HFFc6 (cell line): ENCODE results near the gene CEP89. TPM values are rescaled to one million over a fixed set of nuclear protein-coding genes. Genes with fewer than 3 reads are reported as not detected.
"Not testable (repeated sequence)": the region's sequence is repeated elsewhere in the genome, so short reads cannot be mapped to it uniquely, and the experiment has no call there.

Source experiments
- DNase-seq: peaks from one replicate; pipeline ENCODE4 v3.0.0-alpha.2; 2018
- H3K27ac Mint-ChIP-seq: 2 replicates; pipeline ENCODE4 v1.8.0; 2020; ENCODE audit warnings: mild to moderate bottlenecking, mixed read lengths
- H3K27me3 Mint-ChIP-seq: 2 replicates; pipeline ENCODE4 v1.8.0; 2021; ENCODE audit warnings: mild to moderate bottlenecking, moderate library complexity, mixed read lengths; ENCODE audit not compliant: insufficient read depth
- H3K36me3 Mint-ChIP-seq: 2 replicates; pipeline ENCODE4 v1.8.0; 2021; ENCODE audit warnings: low read depth, mixed read lengths
- H3K4me1 Mint-ChIP-seq: 2 replicates; pipeline ENCODE4 v1.8.0; 2020; ENCODE audit warnings: low read depth, mixed read lengths
- H3K4me3 Mint-ChIP-seq: 2 replicates; pipeline ENCODE4 v1.8.0; 2020; ENCODE audit warnings: mild to moderate bottlenecking, moderate library complexity, mixed read lengths
- H3K9me3 Mint-ChIP-seq: 2 replicates; pipeline ENCODE4 v1.8.0; 2020; ENCODE audit warnings: mild to moderate bottlenecking, mixed read lengths
- total RNA-seq, 6 experiments: library from RNA; stranded (reverse); fragmentation: NEBNext Ultra II Directional; extraction: Animal tissue kit (Norgen Biotek cat#: 25700); gene quantifications; 2 replicates in 1 of 6; 3 replicates in 5 of 6; pipeline ENCODE4 v1.2.3, GENCODE V29; 2021
- TF ChIP-seq, protein P1 (sequence below): fragments of 200-600 bp; sonication (generic); IDR thresholded peaks from 2 replicates; pipeline ENCODE4 v1.5.0; 2021; ENCODE audit warnings: antibody characterized with exemption, mild to moderate bottlenecking

The CEP89 gene
- total RNA-seq, 6 experiments from 2014 or later, result 27.3 to 32.1 (median 30.9) TPM

- H3K27ac Mint-ChIP-seq, result no peak overlapping the region
- TF ChIP-seq, protein P1, sequence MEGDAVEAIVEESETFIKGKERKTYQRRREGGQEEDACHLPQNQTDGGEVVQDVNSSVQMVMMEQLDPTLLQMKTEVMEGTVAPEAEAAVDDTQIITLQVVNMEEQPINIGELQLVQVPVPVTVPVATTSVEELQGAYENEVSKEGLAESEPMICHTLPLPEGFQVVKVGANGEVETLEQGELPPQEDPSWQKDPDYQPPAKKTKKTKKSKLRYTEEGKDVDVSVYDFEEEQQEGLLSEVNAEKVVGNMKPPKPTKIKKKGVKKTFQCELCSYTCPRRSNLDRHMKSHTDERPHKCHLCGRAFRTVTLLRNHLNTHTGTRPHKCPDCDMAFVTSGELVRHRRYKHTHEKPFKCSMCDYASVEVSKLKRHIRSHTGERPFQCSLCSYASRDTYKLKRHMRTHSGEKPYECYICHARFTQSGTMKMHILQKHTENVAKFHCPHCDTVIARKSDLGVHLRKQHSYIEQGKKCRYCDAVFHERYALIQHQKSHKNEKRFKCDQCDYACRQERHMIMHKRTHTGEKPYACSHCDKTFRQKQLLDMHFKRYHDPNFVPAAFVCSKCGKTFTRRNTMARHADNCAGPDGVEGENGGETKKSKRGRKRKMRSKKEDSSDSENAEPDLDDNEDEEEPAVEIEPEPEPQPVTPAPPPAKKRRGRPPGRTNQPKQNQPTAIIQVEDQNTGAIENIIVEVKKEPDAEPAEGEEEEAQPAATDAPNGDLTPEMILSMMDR, result no peak
- H3K36me3 Mint-ChIP-seq, result no peaks in the 10 kb centered on the region
- H3K4me1 Mint-ChIP-seq, result no peaks in the 10 kb centered on the region
- H3K27me3 Mint-ChIP-seq, result no peaks in the 10 kb centered on the region; the same call in 1 of the 2 replicates
- H3K9me3 Mint-ChIP-seq, result no peaks in the 10 kb centered on the region
- no peak overlapping the region for H3K4me3 Mint-ChIP-seq
- DNase-seq, result no peak
These were observed 29.2 kb upstream of the CEP89 start for GRCh38 chr19:33000910-33001309.

- Mint-ChIP-seq H3K27me3 (no peaks in the 10 kb centered on the region; the same call in 1 of the 2 replicates), H3K4me3 (no peak overlapping the region), H3K36me3 (no peaks in the 10 kb centered on the region), H3K27ac (no peak overlapping the region), H3K9me3 (no peaks in the 10 kb centered on the region), H3K4me1 (no peaks in the 10 kb centered on the region)
- TF ChIP-seq, protein P1, result no peak
- no peak for DNase-seq
These were observed 28.8 kb upstream of the CEP89 start for GRCh38 chr19:33000510-33000909.

- DNase-seq, result no peak
These were observed 27.0 kb upstream of the CEP89 start for GRCh38 chr19:32998722-32999121.

GRCh38 chr19:32997716-32998355 lies 26.1 kb upstream of the CEP89 start:
- no peak for DNase-seq

More at GRCh38 chr19:32998722-32999121, 27.0 kb upstream of the CEP89 start:
- H3K36me3 Mint-ChIP-seq, result no peaks in the 10 kb centered on the region
- H3K27me3 Mint-ChIP-seq, result no peaks in the 10 kb centered on the region; the same call in 1 of the 2 replicates
- no peak overlapping the region for H3K27ac Mint-ChIP-seq
- H3K4me1 Mint-ChIP-seq, result no peaks in the 10 kb centered on the region
- TF ChIP-seq, protein P1, result no peak
- no peak overlapping the region for H3K4me3 Mint-ChIP-seq
- H3K9me3 Mint-ChIP-seq, result no peaks in the 10 kb centered on the region

DNA sequence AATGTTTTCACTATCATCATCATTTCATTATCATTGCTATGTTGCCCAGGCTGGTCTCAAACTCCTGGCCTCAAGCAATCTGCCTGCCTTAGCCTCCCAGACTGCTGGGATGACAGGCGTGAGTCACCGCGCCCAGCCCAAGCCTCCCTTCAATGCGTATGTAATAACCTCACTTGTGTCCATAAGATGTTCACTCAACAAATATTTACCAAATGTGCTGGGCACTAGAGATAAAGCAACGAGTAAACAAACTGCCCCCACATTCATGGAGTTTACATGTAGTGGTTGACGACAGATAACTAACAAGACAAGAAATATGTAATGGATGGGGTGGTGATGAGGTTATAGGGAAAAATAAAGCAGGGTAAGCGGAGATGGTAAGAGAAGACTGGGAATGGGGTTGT lies 25.3 kb upstream of the CEP89 start:
- not testable (repeated sequence) for H3K36me3 Mint-ChIP-seq, DNase-seq, H3K27me3 Mint-ChIP-seq, H3K4me3 Mint-ChIP-seq, H3K9me3 Mint-ChIP-seq, H3K27ac Mint-ChIP-seq, H3K4me1 Mint-ChIP-seq

More at GRCh38 chr19:32997716-32998355, 26.1 kb upstream of the CEP89 start:
- H3K9me3 Mint-ChIP-seq, result no peaks in the 10 kb centered on the region
- H3K27me3 Mint-ChIP-seq, result no peaks in the 10 kb centered on the region; the same call in 1 of the 2 replicates
- H3K36me3 Mint-ChIP-seq, result no peaks in the 10 kb centered on the region
- H3K4me1 Mint-ChIP-seq, result no peaks in the 10 kb centered on the region
- TF ChIP-seq, protein P1, result no peak
- H3K27ac Mint-ChIP-seq, result no peak overlapping the region
- H3K4me3 Mint-ChIP-seq, result no peak overlapping the region

DNA sequence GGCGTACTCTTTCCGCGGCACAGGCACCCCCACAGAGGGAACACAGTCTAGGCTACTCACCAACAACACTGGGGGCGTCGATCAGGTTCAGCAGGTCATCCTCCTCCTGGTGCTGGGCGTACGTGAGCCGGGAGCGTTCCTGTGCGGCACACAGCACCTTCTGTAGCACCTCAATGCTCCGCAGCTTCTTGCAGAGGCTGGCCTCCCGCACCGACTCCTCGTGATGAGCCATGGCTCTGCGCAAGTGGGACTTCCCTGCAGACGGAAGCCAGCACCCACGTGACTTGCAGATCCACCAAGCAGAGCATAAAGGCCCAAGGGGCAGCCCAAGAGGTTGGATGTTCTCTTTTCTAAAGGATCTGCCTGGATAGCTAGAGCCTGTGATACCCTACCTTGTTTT lies 24.2 kb upstream of the CEP89 start:
- H3K36me3 Mint-ChIP-seq, H3K9me3 Mint-ChIP-seq, H3K4me1 Mint-ChIP-seq, DNase-seq, H3K27me3 Mint-ChIP-seq, H3K27ac Mint-ChIP-seq, H3K4me3 Mint-ChIP-seq: not testable (repeated sequence)
